NT2/D1 (cell line): Measurements from ENCODE around the gene NBPF9.
"Not testable (repeated sequence)": the region's sequence is repeated elsewhere in the genome, so short reads cannot be mapped to it uniquely, and the experiment has no call there.

Experiments used
- SUZ12 ChIP-seq: IDR thresholded peaks from 2 replicates; pipeline ENCODE4 v1.6.1; 2011; ENCODE audit not compliant: insufficient read length, insufficient read depth; ENCODE audit errors: extremely low read depth
- YY1 ChIP-seq: IDR thresholded peaks from 2 replicates; pipeline ENCODE4 v1.6.1; 2011; ENCODE audit not compliant: insufficient read length, insufficient read depth
- ZNF274 ChIP-seq: IDR thresholded peaks from 2 replicates; pipeline ENCODE4 v1.6.1; 2011; ENCODE audit warnings: mild to moderate bottlenecking, low read depth, low read length

DNA sequence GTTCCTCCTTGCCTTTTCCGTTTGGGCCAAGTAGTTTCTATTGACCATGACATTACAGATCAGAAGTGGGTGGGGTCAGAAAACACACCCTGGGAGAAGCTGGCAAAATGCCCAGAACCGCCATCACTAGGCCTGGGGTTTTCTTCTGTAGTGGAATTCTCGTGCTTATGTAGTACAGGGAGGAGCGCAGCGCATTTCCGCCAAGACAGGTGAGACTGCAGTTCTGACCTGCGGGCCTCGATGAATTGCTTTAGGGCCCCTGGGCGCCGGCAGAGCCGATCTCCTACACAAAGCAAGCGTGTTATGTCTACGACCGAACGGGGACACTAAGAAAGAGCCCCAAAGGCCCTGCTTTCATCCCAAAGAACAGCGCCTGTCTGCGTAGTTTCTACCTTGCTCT lies 25.9 kb upstream of the NBPF9 start:
- not testable (repeated sequence) for TF ChIP-seq ZNF274, YY1, SUZ12
